ENCODE results near the gene TRIOBP.
"Not testable (repeated sequence)": the region's sequence is repeated elsewhere in the genome, so short reads cannot be mapped to it uniquely, and the experiment has no call there.

- not testable (repeated sequence) for TF ChIP-seq CTCF (IDR thresholded peaks at IDR 0.05); POLR2A (IDR thresholded peaks at IDR 0.05; ENCODE audit: low read depth); POLR2AphosphoS5 (IDR thresholded peaks at IDR 0.05)
Observed at GRCh38 chr22:37694131-37694530, 2.7 kb upstream of the TRIOBP start.
